Measurements from ENCODE around the gene PTGES3. TPM values are rescaled to one million over a fixed set of nuclear protein-coding genes. Genes with fewer than 3 reads are reported as not detected.

PTGES3 gene
- total and polyA plus RNA-seq, 7 experiments from 2014 or later: 111 to 289 (median 154) TPM

DNA sequence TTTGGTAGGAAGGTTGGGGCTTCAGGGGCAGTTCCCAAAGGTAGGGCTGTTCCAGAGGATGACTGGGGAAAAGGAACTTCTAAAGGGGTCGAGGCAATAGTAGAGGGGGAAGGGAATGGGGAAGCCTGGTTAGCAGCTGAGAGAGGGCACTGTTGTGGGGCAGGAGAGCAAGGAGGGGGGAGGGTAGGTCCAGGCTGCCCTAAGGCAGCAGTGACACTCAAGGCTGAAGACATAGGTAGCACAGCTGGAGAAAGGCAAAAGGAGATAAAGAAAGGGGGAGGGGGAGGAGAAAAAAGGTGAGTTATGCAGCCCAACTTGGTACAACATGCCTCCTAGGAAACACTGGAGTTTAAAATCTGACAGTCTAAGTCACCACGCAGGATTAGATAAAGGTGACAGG lies 33.1 kb upstream of the PTGES3 start:
- intact Hi-C loops (cut with micrococcal nuclease): loop anchor here in 1 of 2 donors (10.0 kb wide), 1 partner anchor 804 kb away; the partner anchor contains the start of genes DDIT3 and MBD6
- peaks cover 0 to 57% (median 24%) of the 10 kb centered on the region in 5 donors for H3K36me3 Mint-ChIP-seq
- DNase-seq (no peak), ATAC-seq (no peak)
- H3K4me1 ChIP-seq (ENCODE audit: control insufficient read depth in 2 of 2, insufficient read depth in 2 of 2, low read length in 2 of 2): peaks cover 54 to 56% of the 10 kb centered on the region in 2 donors
- peaks cover 65 to 80% (median 74%) of the 10 kb centered on the region in 7 donors for H3K4me1 Mint-ChIP-seq
- H3K27me3 ChIP-seq (ENCODE audit: control insufficient read depth in 2 of 2, insufficient read depth in 2 of 2, low read length in 2 of 2): no peaks in the 10 kb centered on the region
- H3K9me3 Mint-ChIP-seq: no peaks in the 10 kb centered on the region
- peak overlapping the region; percentile 43 to 94 (median 82) for H3K27ac Mint-ChIP-seq
- H3K4me3 Mint-ChIP-seq: peak overlapping the region in 8 of 10 donors; percentile 59 to 99 (median 96)
- H3K27me3 Mint-ChIP-seq: no peaks in the 10 kb centered on the region
- ChIA-PET POLR2A (interaction anchor here (0.6 to 1.4 kb wide), 3 partner anchors 23 to 76 kb away, joined by 3 read pairs; partner anchors contain the start of gene ATP5F1B), CTCF (no interaction called here)
- H3K27ac ChIP-seq (ENCODE audit: low read depth, low read length): peak overlapping the region; percentile 87
- H3K36me3 ChIP-seq (ENCODE audit: control insufficient read depth in 2 of 3, insufficient read depth in 3 of 3, low read length in 3 of 3): peaks cover 7 to 54% (median 16%) of the 10 kb centered on the region in 3 experiments
- no peaks in the 10 kb centered on the region for H3K9me3 ChIP-seq (ENCODE audit: control insufficient read depth in 2 of 3, low read length in 3 of 3)
- H3K4me3 ChIP-seq (ENCODE audit: low read length): no peak overlapping the region

DNA sequence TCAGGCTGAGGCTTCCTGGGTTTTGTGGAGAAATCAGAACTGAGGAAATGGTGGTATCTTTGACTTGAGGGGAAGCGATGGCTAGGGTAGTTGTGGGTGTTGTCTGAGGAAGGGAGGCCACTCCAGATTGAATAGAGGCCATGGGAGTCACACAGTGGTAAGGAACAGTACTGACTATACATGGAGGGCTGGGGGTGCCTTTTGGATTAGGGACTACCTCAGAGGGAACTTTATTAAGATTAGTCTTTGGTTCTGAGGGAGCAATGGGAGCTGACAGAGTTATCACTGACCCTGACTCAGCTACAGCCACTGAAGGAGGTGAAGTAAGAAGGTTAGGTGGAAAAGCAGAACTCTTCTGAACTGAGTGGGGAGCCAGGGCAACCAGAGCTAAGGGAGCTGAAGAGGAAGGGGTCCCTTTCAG lies 32.7 kb upstream of the PTGES3 start:
- H3K4me1 Mint-ChIP-seq: peaks cover 68 to 80% (median 75%) of the 10 kb centered on the region in 7 donors
- no peak overlapping the region for H3K4me3 ChIP-seq (ENCODE audit: low read length)
- POLR2A ChIA-PET: interaction anchor here (0.6 to 1.4 kb wide), 3 partner anchors 23 to 75 kb away, joined by 3 read pairs; partner anchors contain the start of gene ATP5F1B
- CTCF ChIA-PET: no interaction called here
- peaks cover 0 to 59% (median 24%) of the 10 kb centered on the region in 5 donors for H3K36me3 Mint-ChIP-seq
- peak overlapping the region; percentile 12 to 99 (median 81) for H3K4me3 Mint-ChIP-seq
- peaks cover 50 to 51% of the 10 kb centered on the region in 2 donors for H3K4me1 ChIP-seq (ENCODE audit: control insufficient read depth in 2 of 2, insufficient read depth in 2 of 2, low read length in 2 of 2)
- peaks cover 11 to 58% (median 16%) of the 10 kb centered on the region in 3 experiments for H3K36me3 ChIP-seq (ENCODE audit: control insufficient read depth in 2 of 3, insufficient read depth in 3 of 3, low read length in 3 of 3)
- no peaks in the 10 kb centered on the region for H3K27me3 ChIP-seq (ENCODE audit: control insufficient read depth in 2 of 2, insufficient read depth in 2 of 2, low read length in 2 of 2)
- no peak for DNase-seq
- H3K9me3 ChIP-seq (ENCODE audit: control insufficient read depth in 2 of 3, low read length in 3 of 3): no peaks in the 10 kb centered on the region
- peak overlapping the region; percentile 43 to 94 (median 82) for H3K27ac Mint-ChIP-seq
- no peaks in the 10 kb centered on the region for H3K27me3 Mint-ChIP-seq
- ATAC-seq: no peak
- H3K9me3 Mint-ChIP-seq: no peaks in the 10 kb centered on the region
- intact Hi-C loops (cut with micrococcal nuclease): loop anchor here in 1 of 2 donors (10.0 kb wide), 1 partner anchor 804 kb away; the partner anchor contains the start of genes DDIT3 and MBD6
- peak overlapping the region; percentile 87 for H3K27ac ChIP-seq (ENCODE audit: low read depth, low read length)

DNA sequence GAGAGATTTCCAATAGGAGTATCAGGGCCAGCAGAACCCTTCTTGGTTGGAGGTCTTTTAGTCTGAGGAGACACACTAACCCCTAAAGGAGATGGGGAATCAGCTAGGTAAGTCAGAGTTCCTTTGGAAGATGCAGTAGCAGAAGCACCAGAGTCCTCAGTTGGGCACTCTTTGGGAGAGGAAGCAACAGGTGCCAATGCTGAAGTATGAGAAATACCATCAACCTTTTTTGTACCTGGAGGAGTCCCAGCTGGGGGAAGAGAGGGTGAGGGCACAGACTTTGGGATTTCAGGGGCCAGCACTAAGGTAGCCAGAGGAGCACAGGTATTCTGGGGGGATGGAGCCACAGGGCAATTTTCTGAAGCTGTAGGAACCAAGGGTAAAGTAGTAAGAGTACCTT lies 31.0 kb upstream of the PTGES3 start:
- H3K4me3 Mint-ChIP-seq: peak overlapping the region in 8 of 10 donors; percentile 27 to 97 (median 46)

DNA sequence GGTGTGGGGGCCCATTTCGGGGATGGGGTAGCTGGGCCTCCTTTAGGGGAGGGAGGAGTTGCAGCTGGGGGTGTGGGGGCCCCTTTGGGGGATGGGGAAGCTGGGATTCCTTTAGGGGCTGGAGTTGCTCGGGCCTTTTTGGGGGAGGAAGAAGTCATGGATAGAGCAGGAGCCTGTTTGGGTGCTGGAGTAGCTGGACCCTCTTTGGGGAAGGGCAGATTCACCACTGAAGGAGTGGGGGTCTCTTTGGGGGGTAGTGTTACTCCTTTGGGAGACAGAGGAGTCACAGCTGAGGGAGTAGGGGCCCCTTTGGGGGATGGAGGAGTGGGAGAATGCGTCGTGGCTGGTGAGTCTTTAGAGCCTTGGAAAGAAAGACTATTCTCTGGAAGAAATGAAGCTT lies 30.6 kb upstream of the PTGES3 start:
- Histone ChIP-seq H3K36me3 (ENCODE audit: control insufficient read depth in 2 of 3, insufficient read depth in 3 of 3, low read length in 3 of 3) (peaks cover 28 to 73% (median 33%) of the 10 kb centered on the region in 3 experiments), H3K27ac (ENCODE audit: low read depth, low read length) (peak overlapping the region; percentile 87), H3K27me3 (ENCODE audit: control insufficient read depth in 2 of 2, insufficient read depth in 2 of 2, low read length in 2 of 2) (no peaks in the 10 kb centered on the region), H3K4me3 (ENCODE audit: low read length) (no peak overlapping the region), H3K9me3 (ENCODE audit: control insufficient read depth in 2 of 3, low read length in 3 of 3) (no peaks in the 10 kb centered on the region), H3K4me1 (ENCODE audit: control insufficient read depth in 2 of 2, insufficient read depth in 2 of 2, low read length in 2 of 2) (peaks cover 45 to 48% of the 10 kb centered on the region in 2 donors)
- intact Hi-C loops (cut with micrococcal nuclease): no loop called here
- Mint-ChIP-seq H3K27ac (peak overlapping the region in 7 of 9 donors; percentile 62 to 94 (median 82)), H3K27me3 (no peaks in the 10 kb centered on the region), H3K4me3 (peak overlapping the region in 6 of 10 donors; percentile 27 to 97 (median 46)), H3K4me1 (peaks cover 65 to 76% (median 69%) of the 10 kb centered on the region in 7 donors), H3K9me3 (no peaks in the 10 kb centered on the region), H3K36me3 (peaks cover 5 to 47% (median 27%) of the 10 kb centered on the region in 5 donors)
- DNase-seq: no peak
- ChIA-PET POLR2A (interaction anchor here (0.6 to 1.7 kb wide), 4 partner anchors 31 to 369 kb away, joined by 3 to 4 read pairs (median 4); partner anchors contain the start of gene PTGES3), CTCF (interaction anchor here (0.6 kb wide), 2 partner anchors 26 to 267 kb away, joined by 3 to 5 read pairs; no protein-coding TSS in a partner anchor)
- no peak for ATAC-seq

More for the DNA sequence above, 31.0 kb upstream of the PTGES3 start:
- Mint-ChIP-seq H3K36me3 (peaks cover 4 to 49% (median 29%) of the 10 kb centered on the region in 5 donors), H3K27me3 (no peaks in the 10 kb centered on the region), H3K9me3 (no peaks in the 10 kb centered on the region), H3K27ac (peak overlapping the region in 8 of 9 donors; percentile 61 to 94 (median 80)), H3K4me1 (peaks cover 69 to 79% (median 73%) of the 10 kb centered on the region in 7 donors)
- Histone ChIP-seq H3K27ac (ENCODE audit: low read depth, low read length) (peak overlapping the region; percentile 87), H3K27me3 (ENCODE audit: control insufficient read depth in 2 of 2, insufficient read depth in 2 of 2, low read length in 2 of 2) (no peaks in the 10 kb centered on the region), H3K4me3 (ENCODE audit: low read length) (no peak overlapping the region), H3K36me3 (ENCODE audit: control insufficient read depth in 2 of 3, insufficient read depth in 3 of 3, low read length in 3 of 3) (peaks cover 24 to 69% (median 29%) of the 10 kb centered on the region in 3 experiments), H3K4me1 (ENCODE audit: control insufficient read depth in 2 of 2, insufficient read depth in 2 of 2, low read length in 2 of 2) (peaks cover 49 to 51% of the 10 kb centered on the region in 2 donors), H3K9me3 (ENCODE audit: control insufficient read depth in 2 of 3, low read length in 3 of 3) (no peaks in the 10 kb centered on the region)
- ChIA-PET CTCF (interaction anchor here (0.6 kb wide), 1 partner anchor 25 kb away, joined by 5 read pairs; no protein-coding TSS in a partner anchor), POLR2A (interaction anchor here (0.6 to 1.7 kb wide), 4 partner anchors 31 to 798 kb away, joined by 3 to 4 read pairs (median 4); partner anchors contain the start of gene PTGES3)
- DNase-seq: no peak
- intact Hi-C loops (cut with micrococcal nuclease): no loop called here
- ATAC-seq: no peak

DNA sequence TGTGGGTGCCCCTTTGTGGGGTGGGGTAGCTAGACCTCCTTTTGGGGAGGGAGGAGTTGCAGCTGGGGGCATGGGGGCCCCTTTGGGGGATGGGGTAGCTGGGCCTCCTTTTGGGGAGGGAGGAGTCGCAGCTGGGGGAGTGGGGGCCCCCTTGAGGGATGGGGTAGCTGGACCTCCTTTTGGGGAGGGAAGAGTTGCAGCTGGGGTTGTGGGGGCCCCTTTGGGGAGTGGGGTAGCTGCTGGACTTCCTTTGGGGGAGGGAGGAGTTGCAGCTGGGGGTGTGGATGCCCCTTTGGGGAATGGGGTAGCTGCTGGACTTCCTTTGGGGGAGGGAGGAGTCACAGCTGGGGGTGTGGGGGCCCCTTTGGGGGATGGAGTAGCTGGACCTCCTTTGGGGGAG lies 30.1 kb upstream of the PTGES3 start:
- Mint-ChIP-seq H3K27ac (no peak overlapping the region), H3K4me1 (peaks cover 61 to 71% (median 65%) of the 10 kb centered on the region in 7 donors), H3K36me3 (peaks cover 6 to 49% (median 31%) of the 10 kb centered on the region in 5 donors), H3K9me3 (no peaks in the 10 kb centered on the region), H3K27me3 (no peaks in the 10 kb centered on the region), H3K4me3 (no peak overlapping the region)
- H3K27ac ChIP-seq (ENCODE audit: low read depth, low read length): peak overlapping the region; percentile 87
- no peak for DNase-seq
- H3K4me1 ChIP-seq (ENCODE audit: control insufficient read depth in 2 of 2, insufficient read depth in 2 of 2, low read length in 2 of 2): peaks cover 41 to 44% of the 10 kb centered on the region in 2 donors
- no peak for ATAC-seq
- POLR2A ChIA-PET: interaction anchor here (0.6 to 1.7 kb wide), 4 partner anchors 30 to 1235 kb away, joined by 3 to 4 read pairs (median 4); partner anchors contain the start of gene PTGES3
- H3K9me3 ChIP-seq (ENCODE audit: control insufficient read depth in 2 of 3, low read length in 3 of 3): no peaks in the 10 kb centered on the region
- H3K36me3 ChIP-seq (ENCODE audit: control insufficient read depth in 2 of 3, insufficient read depth in 3 of 3, low read length in 3 of 3): peaks cover 30 to 78% (median 38%) of the 10 kb centered on the region in 3 experiments
- H3K27me3 ChIP-seq (ENCODE audit: control insufficient read depth in 2 of 2, insufficient read depth in 2 of 2, low read length in 2 of 2): no peaks in the 10 kb centered on the region
- CTCF ChIA-PET: interaction anchor here (0.6 kb wide), 1 partner anchor 266 kb away, joined by 3 read pairs; no protein-coding TSS in a partner anchor
- intact Hi-C loops (cut with micrococcal nuclease): no loop called here
- no peak overlapping the region for H3K4me3 ChIP-seq (ENCODE audit: low read length)

DNA sequence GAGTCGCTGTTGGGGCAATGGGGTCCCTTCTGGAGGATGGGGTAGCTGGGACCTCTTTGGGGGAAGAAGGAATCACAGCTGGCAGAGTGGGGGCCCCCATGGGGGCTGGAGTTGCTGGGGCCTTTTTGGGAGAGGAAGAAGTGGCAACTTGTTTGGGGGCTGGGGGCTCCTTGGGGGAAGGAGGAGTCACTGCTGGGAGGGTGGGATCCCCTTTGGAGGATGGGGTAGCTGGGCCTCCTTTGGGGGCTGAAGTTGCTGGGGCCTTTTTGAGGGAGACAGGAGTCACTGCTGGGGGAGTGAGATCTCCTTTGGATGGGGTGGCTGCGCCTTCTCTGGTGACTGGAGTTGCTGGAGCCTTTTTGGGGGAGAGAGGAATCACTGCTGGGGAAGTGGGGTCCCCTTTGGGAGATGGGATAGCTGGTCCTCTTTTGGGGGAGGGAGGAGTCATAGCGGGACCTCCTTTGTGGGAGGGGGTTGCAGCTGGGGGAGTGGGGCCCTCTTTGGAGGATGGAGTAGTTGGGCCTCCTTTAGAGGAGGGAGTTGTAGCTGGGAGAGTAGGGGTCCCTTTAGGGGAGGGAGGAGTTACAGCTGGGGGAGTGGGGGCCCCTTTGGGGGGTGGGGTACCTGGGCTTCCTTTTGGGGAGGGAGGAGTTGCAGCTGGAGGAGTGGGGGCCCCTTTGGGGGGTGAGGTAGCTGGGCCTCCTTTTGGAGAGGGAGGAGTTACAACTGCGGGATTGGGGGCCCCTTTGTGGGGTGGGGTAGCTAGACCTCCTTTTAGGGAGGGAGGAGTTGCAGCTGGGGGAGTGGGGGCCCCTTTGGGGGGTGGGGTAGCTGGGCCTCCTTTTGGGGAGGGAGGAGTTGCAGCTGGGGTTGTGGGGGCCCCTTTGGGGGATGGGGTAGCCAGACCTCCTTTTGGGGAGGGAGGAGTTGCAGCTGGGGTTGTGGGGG lies 29.1 kb upstream of the PTGES3 start:
- H3K27ac ChIP-seq (ENCODE audit: low read depth, low read length): peak overlapping the region; percentile 55

More for the DNA sequence above, 29.1 kb upstream of the PTGES3 start:
- peaks cover 39 to 87% (median 44%) of the 10 kb centered on the region in 3 experiments for H3K36me3 ChIP-seq (ENCODE audit: control insufficient read depth in 2 of 3, insufficient read depth in 3 of 3, low read length in 3 of 3)
- intact Hi-C loops (cut with micrococcal nuclease): no loop called here
- H3K9me3 ChIP-seq (ENCODE audit: control insufficient read depth in 2 of 3, low read length in 3 of 3): no peaks in the 10 kb centered on the region
- H3K4me3 ChIP-seq (ENCODE audit: low read length): no peak overlapping the region
- H3K9me3 Mint-ChIP-seq: no peaks in the 10 kb centered on the region
- DNase-seq (no peak), ATAC-seq (no peak)
- no peaks in the 10 kb centered on the region for H3K27me3 ChIP-seq (ENCODE audit: control insufficient read depth in 2 of 2, insufficient read depth in 2 of 2, low read length in 2 of 2)
- H3K27ac Mint-ChIP-seq: peak overlapping the region in 7 of 9 donors; percentile 44 to 88 (median 79)
- H3K4me3 Mint-ChIP-seq: peak overlapping the region in 2 of 10 donors; percentile 13 to 65
- H3K27me3 Mint-ChIP-seq: no peaks in the 10 kb centered on the region
- peaks cover 55 to 63% (median 57%) of the 10 kb centered on the region in 7 donors for H3K4me1 Mint-ChIP-seq
- H3K36me3 Mint-ChIP-seq: peaks cover 10 to 54% (median 39%) of the 10 kb centered on the region in 5 donors
- peaks cover 32 to 34% of the 10 kb centered on the region in 2 donors for H3K4me1 ChIP-seq (ENCODE audit: control insufficient read depth in 2 of 2, insufficient read depth in 2 of 2, low read length in 2 of 2)
- CTCF ChIA-PET: no interaction called here
- POLR2A ChIA-PET: interaction anchor here (0.8 to 2.3 kb wide), 3 partner anchors 8 to 1234 kb away, joined by 4 to 9 read pairs (median 9); partner anchors contain the start of gene NACA
